HG02588 (cell line): ENCODE data around the gene AGPAT4.
"Not testable (repeated sequence)": the region's sequence is repeated elsewhere in the genome, so short reads cannot be mapped to it uniquely, and the experiment has no call there.

ENCODE experiments used
- ATAC-seq: cut with Tn5 transposase; IDR thresholded peaks from one replicate; pipeline ENCODE4 v1.9.1; 2021; ENCODE audit warnings: mild to moderate bottlenecking, moderate library complexity; ENCODE audit not compliant: unreplicated experiment

The AGPAT4 gene

GRCh38 chr6:161273752-161274487, at the start of gene AGPAT4:
Gene AGPAT4, minus strand, starts transcription at chr6:161274061. Its CDS starts 41,848 bp downstream, at chr6:161232213.
- ATAC-seq = peak; percentile 98

DNA sequence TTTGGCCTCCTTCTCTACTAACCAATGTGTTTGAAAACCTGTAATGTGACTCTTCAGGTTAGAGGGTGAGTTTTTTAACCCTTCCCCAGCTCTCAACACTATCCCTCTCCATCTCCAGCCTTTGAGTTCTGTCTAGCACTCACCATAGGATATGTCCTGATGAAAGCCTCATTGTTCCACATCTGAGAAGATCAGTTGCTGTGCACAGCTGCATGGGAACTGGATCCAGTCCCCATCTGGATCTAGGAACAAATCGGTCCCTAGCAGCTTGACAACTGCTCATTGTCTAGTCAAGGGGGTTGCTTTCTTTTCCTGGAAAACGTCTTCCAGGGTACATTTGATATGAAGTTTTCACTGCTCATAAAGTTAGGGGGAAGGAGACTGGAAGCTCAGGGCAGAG, 45.4 kb upstream of the AGPAT4 start:
- no peak for ATAC-seq

- no peak for ATAC-seq
These were observed 44.6 kb upstream of the AGPAT4 start for GRCh38 chr6:161318456-161318855.

DNA sequence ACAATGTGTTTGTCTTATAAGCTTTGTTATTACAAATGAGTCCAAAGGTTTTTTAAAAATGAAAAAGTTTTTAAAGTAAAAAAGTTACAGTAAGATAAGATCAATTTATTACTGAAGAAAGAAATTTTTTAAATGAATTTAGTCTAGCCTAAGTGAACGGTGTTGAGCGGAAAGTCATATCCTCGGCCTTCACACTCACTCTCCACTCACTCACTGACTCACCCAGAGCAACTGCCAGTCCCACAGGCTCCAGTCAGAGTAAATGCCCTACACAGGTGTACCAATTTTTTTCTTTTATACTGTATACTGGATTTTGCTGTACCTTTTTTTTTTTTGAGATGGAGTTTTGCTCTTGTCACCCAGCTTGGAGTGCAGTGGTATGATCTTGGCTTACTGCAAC, 42.7 kb upstream of the AGPAT4 start:
- ATAC-seq = no peak

- ATAC-seq = not testable (repeated sequence)
These were observed 41.5 kb upstream of the AGPAT4 start for GRCh38 chr6:161315246-161315917.

DNA sequence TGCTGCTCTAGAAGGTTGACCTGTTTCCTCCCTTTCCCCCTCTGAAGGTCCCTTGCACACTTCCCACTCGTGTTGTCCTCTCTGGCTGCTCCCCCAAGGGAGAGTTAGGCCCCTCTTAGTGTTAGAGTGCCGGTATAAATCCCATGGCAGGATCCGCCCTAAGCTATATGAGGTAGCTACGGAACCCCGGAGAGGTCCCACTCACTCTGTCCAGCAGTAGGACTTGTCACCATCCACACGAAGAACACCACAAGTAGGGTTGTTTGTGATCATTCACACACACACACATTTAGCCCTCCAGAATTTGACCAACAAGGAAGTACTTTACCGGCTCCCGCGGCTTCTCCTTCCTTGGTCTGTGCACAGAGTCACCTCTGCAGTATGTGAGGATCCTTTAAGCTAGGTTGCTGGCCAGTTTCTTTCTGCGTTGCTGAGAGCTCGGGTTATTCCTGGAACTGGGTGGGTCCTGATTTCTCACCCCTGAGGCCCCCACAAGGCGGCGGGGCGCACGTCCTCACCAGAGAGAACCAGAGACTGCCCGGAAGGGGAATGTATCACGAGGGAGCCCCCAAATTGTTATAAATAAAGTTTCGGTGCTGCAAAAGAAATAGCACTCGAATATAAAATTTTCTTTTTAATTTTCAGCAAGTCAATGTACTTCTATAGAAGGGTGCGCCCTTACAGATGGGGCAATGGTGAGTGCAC, 40.8 kb upstream of the AGPAT4 start:
- ATAC-seq = not testable (repeated sequence)

- ATAC-seq = no peak
These were observed 40.2 kb upstream of the AGPAT4 start for GRCh38 chr6:161313940-161314509.

- ATAC-seq = not testable (repeated sequence)
These were observed 39.6 kb upstream of the AGPAT4 start for GRCh38 chr6:161313475-161313874.

DNA sequence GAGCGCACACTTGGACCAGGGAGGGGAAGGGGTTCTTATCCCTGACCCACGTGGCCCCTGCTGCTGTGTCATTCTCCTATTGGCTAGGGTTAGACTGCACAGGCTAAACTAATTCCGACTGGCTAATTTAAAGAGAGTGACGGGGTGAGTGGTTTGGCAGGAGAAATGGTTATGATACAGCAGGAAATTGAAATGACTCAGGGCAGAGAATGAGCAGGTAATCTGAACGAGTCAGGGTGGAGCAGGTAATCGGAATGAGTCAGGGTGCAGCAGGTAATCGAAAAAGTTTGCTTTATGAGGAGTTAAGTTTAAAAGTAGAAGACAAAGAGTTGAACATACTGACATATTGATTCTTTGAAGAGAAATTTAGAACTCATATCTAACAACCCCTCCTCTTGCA, 35.9 kb upstream of the AGPAT4 start:
- not testable (repeated sequence) for ATAC-seq

DNA sequence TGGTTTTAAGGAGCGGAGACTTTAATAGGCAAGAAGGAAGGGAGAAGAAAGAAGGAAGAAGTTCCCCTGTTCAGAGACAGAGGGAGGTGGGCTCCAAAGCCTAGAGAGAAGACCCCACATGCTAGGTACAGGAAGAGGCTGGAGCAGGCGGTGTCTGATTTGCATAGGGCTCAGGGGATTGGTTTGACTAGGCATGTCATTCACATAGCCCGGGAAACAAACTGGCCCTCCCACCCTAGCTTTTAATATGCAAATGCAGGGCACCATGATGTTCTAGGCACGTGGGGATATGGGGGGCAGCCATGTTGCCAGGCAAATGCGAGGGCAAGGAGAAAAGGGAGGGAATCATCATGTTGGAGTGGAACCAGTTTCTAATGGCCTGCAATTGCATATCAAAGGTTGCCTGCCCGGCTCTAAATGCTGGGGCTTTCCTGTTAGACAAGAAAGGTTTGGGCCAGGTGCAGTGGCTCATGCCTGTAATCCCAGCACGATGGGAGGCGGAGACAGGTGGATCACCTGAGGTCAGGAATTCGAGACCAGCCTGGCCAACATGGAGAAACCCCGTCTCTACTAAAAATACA, 34.3 kb upstream of the AGPAT4 start:
- ATAC-seq = no peak

DNA sequence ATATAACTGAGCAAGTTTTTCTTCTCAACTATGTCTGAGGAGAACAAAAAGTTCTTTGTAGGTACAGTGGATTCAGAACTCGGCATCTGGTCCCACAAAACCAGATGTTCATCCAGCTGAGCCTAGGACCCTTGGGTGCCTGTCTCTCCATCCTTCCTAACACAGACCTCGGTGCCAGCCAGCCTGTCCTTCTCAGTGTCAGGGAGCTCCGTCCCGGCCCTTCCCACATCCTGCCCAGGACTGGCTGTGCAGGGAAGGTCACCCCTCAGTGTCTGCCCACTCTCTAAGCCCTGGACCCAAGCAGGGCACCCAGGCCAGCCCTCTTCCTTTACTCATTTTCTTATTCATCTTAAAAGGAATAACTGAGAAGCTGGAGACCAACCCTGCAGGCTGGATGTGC, 32.0 kb upstream of the AGPAT4 start:
- no peak for ATAC-seq

DNA sequence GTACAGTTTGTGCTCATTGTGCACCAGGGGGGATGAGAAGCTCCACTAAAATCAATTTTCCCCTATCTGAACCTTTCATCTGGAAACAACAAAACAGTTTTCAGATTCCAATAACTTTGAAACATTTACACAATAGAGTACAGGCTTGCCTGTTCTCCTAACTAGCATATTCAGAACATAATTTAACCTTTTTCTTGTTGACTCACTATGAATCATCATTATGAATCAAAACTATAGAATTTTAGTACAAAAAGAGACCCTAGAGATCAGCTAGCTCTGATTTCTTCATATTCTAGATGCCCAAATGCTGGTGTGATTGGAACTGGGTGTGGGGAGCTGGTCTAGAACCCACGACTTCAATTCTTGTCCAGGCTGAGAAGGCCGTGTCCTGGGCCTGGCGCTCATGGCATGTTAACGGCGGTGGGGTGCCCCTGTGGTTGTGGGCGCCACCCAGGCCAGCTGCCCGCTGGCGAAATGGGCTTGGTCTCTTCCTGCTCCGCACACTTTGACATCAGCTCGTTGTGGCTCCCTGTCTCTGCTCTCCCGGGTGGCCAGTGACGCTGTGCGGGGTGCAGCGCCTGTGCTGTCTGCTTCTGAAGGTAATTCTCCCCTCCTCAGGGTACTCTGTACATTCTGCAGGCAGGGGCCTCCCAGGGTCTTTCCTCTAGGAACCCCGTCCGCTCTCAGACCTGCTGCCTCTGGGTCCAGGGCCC, 29.9 kb upstream of the AGPAT4 start:
- ATAC-seq = no peak

DNA sequence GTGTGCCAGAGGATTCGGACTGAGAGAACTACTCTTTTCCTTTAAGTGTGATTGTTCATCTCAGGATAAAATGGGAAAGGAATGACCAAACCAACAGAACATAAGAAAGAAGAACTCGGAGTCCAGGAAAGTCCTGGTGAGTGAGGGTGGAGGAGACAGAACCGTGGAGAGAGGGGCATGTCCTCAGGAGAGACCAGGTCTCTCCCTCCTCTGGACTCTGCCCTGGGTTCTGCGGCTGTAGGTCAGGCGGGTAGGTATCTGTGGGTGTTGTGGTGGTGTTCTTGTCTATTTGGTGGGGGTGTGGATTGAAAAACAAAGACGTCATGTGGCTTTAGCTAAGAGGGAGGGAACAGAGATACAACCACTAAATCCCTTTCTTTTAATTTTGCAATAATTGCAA, 29.1 kb upstream of the AGPAT4 start:
- ATAC-seq = no peak

DNA sequence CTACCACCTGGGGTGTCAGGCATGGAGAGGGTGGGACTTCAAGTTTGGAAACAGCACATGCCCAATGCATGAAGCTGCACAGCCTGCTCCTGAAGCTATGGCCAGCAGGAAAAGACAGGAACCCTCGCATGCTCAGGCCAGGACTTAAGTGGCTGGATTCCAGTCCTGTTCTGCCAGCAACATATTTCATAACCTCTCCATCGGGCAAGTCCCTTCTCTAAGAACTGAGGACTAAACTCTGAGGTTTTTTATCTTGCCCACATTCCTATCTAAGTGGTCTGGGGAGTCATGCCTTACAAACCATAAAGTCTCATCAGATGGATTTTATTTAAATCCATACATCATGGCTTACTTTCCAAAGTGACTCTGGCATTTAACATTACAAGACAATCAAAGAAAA, 27.5 kb upstream of the AGPAT4 start:
- no peak for ATAC-seq

- ATAC-seq = no peak
These were observed 27.0 kb upstream of the AGPAT4 start for GRCh38 chr6:161300823-161301222.

DNA sequence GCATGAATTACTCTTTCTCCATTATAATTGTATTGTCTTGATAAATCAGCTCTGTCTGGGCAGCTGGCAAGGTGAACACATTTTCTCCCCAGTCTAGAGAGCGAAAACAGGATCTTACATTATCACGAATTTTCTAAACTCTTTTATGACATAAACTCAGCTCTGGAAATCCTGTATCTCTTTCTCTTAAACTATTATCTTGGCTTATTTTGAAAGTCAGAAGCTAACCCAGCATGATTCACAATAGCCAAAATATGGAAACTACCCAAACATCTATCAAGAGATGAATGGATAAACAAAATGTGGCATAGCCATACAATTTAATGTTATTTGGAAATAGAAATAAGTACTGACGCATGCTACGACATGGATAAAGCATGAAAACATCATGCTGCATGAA, 25.9 kb upstream of the AGPAT4 start:
- no peak for ATAC-seq

DNA sequence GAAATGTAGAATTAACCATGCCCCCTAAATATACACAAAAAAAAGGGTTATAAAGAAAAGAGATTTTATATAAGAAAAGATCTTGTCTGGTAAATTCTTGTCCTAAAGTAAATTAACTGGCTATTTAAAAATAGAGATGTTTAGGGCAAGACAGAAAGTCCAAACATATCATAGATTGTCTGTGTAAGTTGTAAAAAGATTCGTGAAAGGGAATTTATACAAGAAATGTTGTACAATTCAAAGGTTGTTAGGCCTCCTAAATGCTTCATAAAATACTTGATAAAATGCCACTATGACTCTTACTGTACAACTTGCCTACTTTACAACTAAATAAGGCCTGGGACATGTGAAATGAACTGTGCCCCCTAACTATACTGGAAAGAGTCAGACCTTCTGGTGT, 21.9 kb upstream of the AGPAT4 start:
- ATAC-seq = no peak

DNA sequence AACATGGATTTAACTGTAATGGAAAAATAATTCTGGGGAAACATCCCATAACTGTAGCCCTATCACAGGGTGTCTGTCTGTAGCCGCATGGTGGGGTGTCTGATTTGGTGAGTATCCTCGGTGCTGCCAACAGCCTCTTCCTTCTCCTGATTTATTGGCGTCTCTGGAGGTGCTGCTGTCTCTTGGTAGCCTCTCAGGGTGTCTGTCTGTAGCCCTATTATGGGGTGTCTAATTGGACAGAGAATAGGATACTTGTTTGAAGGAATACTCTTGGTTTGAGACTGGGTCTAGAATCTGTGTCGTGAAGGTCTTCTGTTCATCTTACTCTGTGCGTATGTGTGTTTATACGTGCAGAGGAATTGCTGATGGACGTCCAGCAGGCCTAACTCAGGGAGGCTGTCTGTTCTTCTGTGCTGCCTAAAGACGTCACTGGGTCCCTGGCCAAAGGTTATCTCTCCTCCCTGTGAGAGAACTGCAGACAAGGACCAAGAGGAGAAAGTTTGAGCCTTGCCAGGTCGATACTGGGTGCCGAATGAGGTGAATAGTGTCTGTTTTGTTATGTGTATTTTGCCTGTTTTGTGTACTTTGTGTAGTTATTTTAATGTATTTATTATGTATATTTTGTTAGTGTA, 18.9 kb upstream of the AGPAT4 start:
- no peak for ATAC-seq

DNA sequence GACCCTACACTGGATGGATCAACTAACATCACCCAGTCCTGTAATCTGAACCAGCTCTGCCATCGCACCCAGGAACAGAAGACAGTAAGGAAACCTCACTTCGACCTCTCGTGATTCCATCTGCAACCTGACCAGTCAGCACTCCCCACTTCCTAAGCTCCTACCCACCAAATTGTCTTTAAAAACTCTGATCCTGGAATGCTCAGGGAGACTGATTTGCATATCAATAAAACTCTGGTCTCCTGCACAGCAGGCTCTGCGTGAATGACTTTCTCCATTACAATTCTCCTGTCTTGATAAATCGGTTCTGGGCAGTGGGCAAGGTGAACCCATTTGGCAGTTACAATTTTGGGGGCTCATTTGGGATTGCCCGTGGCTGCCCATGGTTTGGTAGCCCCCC, 18.3 kb upstream of the AGPAT4 start:
- no peak for ATAC-seq

GRCh38 chr6:161290751-161291150, 16.9 kb upstream of the AGPAT4 start:
- ATAC-seq = no peak
